T-helper 1 cell treated with Interleukin-12 subunit alpha and Interleukin-12 subunit beta and Interleukin-4 antibody, amounts not matched to agents 30 ng/mL and 1 ng/mL, for 36 hours (primary cell): ENCODE data around the gene SLC26A2. TPM values are rescaled to one million over a fixed set of nuclear protein-coding genes. Genes with fewer than 3 reads are reported as not detected.

Experiments
- intact Hi-C: fragments of 100-400 bp; cut with micrococcal nuclease; formaldehyde crosslinking; loops from one replicate; pipeline ENCODE4 v1.15.1; 2024
- total RNA-seq: library from RNA; stranded (reverse); gene quantifications from 2 replicates; pipeline ENCODE4 v1.2.3, GENCODE V29; 2022

SLC26A2 gene
- 11.1 and 12.0 TPM in 2 replicates for total RNA-seq

GRCh38 chr5:149960272-149961185, at the start of gene SLC26A2:
Gene SLC26A2 (plus strand): TSS chr5:149960758. CDS start chr5:149977653, 16,895 bp downstream.
- intact Hi-C loops = loop anchor here (1.0 to 2.0 kb wide), 13 partner anchors 30 to 1811 kb away; partner anchors contain the start of genes CD74, FBXO38, G3BP1 and GM2A

GRCh38 chr5:149911031-149911430, 49.5 kb upstream of the SLC26A2 start:
- intact Hi-C loops = no loop called here

GRCh38 chr5:149912226-149912871, 48.2 kb upstream of the SLC26A2 start:
- intact Hi-C loops = no loop called here

- intact Hi-C loops = no loop called here
These were observed 46.8 kb upstream of the SLC26A2 start for GRCh38 chr5:149913436-149914419.

- intact Hi-C loops = no loop called here
These were observed 44.9 kb upstream of the SLC26A2 start for GRCh38 chr5:149915392-149916260.

- intact Hi-C loops = no loop called here
These were observed 44.1 kb upstream of the SLC26A2 start for GRCh38 chr5:149916334-149917072.

- intact Hi-C loops = no loop called here
These were observed 43.4 kb upstream of the SLC26A2 start for GRCh38 chr5:149917073-149917676.

- intact Hi-C loops = no loop called here
These were observed 39.0 kb upstream of the SLC26A2 start for GRCh38 chr5:149921597-149921996.

- intact Hi-C loops = no loop called here
These were observed 37.6 kb upstream of the SLC26A2 start for GRCh38 chr5:149922950-149923349.

- intact Hi-C loops = no loop called here
These were observed 36.1 kb upstream of the SLC26A2 start for GRCh38 chr5:149924486-149924885.

GRCh38 chr5:149930043-149930748, 30.4 kb upstream of the SLC26A2 start:
- intact Hi-C loops = no loop called here

- intact Hi-C loops = no loop called here
These were observed 29.6 kb upstream of the SLC26A2 start for GRCh38 chr5:149930749-149931574.

GRCh38 chr5:149931992-149932436, 28.5 kb upstream of the SLC26A2 start:
- intact Hi-C loops = no loop called here

- intact Hi-C loops = no loop called here
These were observed 27.9 kb upstream of the SLC26A2 start for GRCh38 chr5:149932445-149933350.

- intact Hi-C loops = no loop called here
These were observed 25.1 kb upstream of the SLC26A2 start for GRCh38 chr5:149935431-149935901.

- intact Hi-C loops = no loop called here
These were observed 24.4 kb upstream of the SLC26A2 start for GRCh38 chr5:149936044-149936699.
